GM18907 (cell line): ENCODE measurements around the gene DCLK1.
"Not testable (repeated sequence)": the region's sequence is repeated elsewhere in the genome, so short reads cannot be mapped to it uniquely, and the experiment has no call there.

Experiments used
- ATAC-seq: cut with Tn5 transposase; IDR thresholded peaks from one replicate; pipeline ENCODE4 v1.9.1; 2021; ENCODE audit warnings: mild to moderate bottlenecking, moderate library complexity; ENCODE audit not compliant: unreplicated experiment

The DCLK1 gene

GRCh38 chr13:35988648-35989081 lies 142.5 kb downstream of the DCLK1 start:
- no peak for ATAC-seq

- no peak for ATAC-seq
These were observed 143.3 kb downstream of the DCLK1 start for GRCh38 chr13:35987572-35988513.

GRCh38 chr13:35984776-35985453 lies 146.3 kb downstream of the DCLK1 start:
- no peak for ATAC-seq

- no peak for ATAC-seq
These were observed 146.9 kb downstream of the DCLK1 start for GRCh38 chr13:35984287-35984686.

- ATAC-seq = not testable (repeated sequence)
These were observed 147.5 kb downstream of the DCLK1 start for GRCh38 chr13:35983703-35984102.

- no peak for ATAC-seq
These were observed 148.0 kb downstream of the DCLK1 start for GRCh38 chr13:35983206-35983605.

GRCh38 chr13:35979361-35979951 lies 151.7 kb downstream of the DCLK1 start:
- no peak for ATAC-seq

- ATAC-seq = no peak
These were observed 152.4 kb downstream of the DCLK1 start for GRCh38 chr13:35978607-35979316.

GRCh38 chr13:35977060-35977459 lies 154.1 kb downstream of the DCLK1 start:
- ATAC-seq = no peak

- ATAC-seq = no peak
These were observed 155.1 kb downstream of the DCLK1 start for GRCh38 chr13:35976126-35976525.

- ATAC-seq = not testable (repeated sequence)
These were observed 164.2 kb downstream of the DCLK1 start for GRCh38 chr13:35966951-35967350.

GRCh38 chr13:35966024-35966423 lies 165.2 kb downstream of the DCLK1 start:
- no peak for ATAC-seq

- ATAC-seq = no peak
These were observed 165.8 kb downstream of the DCLK1 start for GRCh38 chr13:35965226-35965927.

GRCh38 chr13:35964863-35965180 lies 166.4 kb downstream of the DCLK1 start:
- no peak for ATAC-seq

- ATAC-seq = no peak
These were observed 166.9 kb downstream of the DCLK1 start for GRCh38 chr13:35964011-35964862.

GRCh38 chr13:35961461-35962220 lies 169.5 kb downstream of the DCLK1 start:
- ATAC-seq = no peak

- no peak for ATAC-seq
These were observed 170.2 kb downstream of the DCLK1 start for GRCh38 chr13:35961002-35961401.

GRCh38 chr13:35957996-35958395 lies 173.2 kb downstream of the DCLK1 start:
- ATAC-seq = no peak

- ATAC-seq = no peak
These were observed 173.9 kb downstream of the DCLK1 start for GRCh38 chr13:35957241-35957731.
